ENCODE measurements around the gene UBTD1. TPM values are rescaled to one million over a fixed set of nuclear protein-coding genes. Genes with fewer than 3 reads are reported as not detected.

The UBTD1 gene
- total RNA-seq, 4 donors from 2014 or later: 13.7 to 40.0 (median 23.3) TPM

DNA sequence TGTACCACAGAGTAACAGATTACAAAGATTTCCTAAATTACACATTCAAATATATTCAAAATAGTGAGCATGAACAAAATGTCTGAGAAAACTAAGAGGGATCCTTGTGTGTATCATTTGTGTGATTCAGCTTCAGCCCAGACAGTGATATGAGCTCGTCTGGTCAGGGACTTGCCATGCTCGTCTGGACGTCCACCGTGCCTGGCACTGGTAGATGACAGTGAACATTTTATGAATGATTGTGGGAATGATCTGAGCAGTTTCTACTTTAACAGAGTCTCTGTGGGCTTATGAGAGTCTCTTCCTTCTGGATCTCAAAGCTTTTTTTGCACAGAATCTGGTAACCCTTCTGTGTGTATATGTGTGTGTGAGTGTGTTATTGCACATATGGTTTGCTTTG, 39.7 kb downstream of the UBTD1 start:
- Histone ChIP-seq H3K27me3 (no peaks in the 10 kb centered on the region), H3K36me3 (no peaks in the 10 kb centered on the region), H3K4me1 (peaks cover 29 to 36% of the 10 kb centered on the region in 2 donors), H3K27ac (no peak overlapping the region), H3K9me3 (no peaks in the 10 kb centered on the region), H3K4me3 (no peak overlapping the region)
- intact Hi-C loops (cut with DNase I; ENCODE audit: low total_unique reads): no loop called here
- in situ Hi-C loops (cut with MboI; ENCODE audit: low sequenced_read_pairs in 4 of 4): no loop called here
- TF ChIP-seq, protein P1, sequence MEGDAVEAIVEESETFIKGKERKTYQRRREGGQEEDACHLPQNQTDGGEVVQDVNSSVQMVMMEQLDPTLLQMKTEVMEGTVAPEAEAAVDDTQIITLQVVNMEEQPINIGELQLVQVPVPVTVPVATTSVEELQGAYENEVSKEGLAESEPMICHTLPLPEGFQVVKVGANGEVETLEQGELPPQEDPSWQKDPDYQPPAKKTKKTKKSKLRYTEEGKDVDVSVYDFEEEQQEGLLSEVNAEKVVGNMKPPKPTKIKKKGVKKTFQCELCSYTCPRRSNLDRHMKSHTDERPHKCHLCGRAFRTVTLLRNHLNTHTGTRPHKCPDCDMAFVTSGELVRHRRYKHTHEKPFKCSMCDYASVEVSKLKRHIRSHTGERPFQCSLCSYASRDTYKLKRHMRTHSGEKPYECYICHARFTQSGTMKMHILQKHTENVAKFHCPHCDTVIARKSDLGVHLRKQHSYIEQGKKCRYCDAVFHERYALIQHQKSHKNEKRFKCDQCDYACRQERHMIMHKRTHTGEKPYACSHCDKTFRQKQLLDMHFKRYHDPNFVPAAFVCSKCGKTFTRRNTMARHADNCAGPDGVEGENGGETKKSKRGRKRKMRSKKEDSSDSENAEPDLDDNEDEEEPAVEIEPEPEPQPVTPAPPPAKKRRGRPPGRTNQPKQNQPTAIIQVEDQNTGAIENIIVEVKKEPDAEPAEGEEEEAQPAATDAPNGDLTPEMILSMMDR (IDR thresholded peaks at IDR 0.05 in 4 of 5, conservative IDR thresholded peaks at IDR 0.05 in 1 of 5): no peak
- no peak for TF ChIP-seq POLR2A (IDR thresholded peaks at IDR 0.05)
- DNase-seq: no peak
- ATAC-seq: no peak

DNA sequence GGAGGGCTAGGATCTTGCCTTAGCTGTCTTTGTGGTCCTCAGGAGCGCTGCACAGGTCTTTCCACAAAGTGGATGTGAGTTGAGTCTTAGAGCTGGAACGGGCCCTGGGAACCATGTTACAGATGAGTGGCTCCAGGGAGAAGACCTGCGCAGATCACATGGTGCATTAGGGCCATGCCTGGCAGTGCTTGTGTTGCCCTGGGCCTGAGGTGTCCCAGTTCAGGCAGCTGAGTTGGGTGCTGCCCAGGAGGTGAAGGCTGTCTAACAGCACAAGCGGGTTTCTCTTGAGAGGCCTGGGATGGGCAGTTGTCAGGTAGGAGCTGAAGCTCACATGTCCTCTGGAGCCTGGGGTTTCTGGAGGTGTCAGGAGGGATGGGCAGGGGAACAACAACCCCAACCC, 40.1 kb downstream of the UBTD1 start:
- in situ Hi-C loops (cut with MboI; ENCODE audit: low sequenced_read_pairs in 4 of 4) (no loop called here), intact Hi-C loops (cut with DNase I; ENCODE audit: low total_unique reads) (no loop called here)
- DNase-seq (no peak), ATAC-seq (no peak)
- TF ChIP-seq POLR2A (IDR thresholded peaks at IDR 0.05): no peak
- TF ChIP-seq, protein P1 (IDR thresholded peaks at IDR 0.05 in 4 of 5, conservative IDR thresholded peaks at IDR 0.05 in 1 of 5): no peak
- Histone ChIP-seq H3K27me3 (no peaks in the 10 kb centered on the region), H3K9me3 (no peaks in the 10 kb centered on the region), H3K4me1 (peaks cover 33 to 38% of the 10 kb centered on the region in 2 donors), H3K36me3 (no peaks in the 10 kb centered on the region), H3K27ac (no peak overlapping the region), H3K4me3 (no peak overlapping the region)

DNA sequence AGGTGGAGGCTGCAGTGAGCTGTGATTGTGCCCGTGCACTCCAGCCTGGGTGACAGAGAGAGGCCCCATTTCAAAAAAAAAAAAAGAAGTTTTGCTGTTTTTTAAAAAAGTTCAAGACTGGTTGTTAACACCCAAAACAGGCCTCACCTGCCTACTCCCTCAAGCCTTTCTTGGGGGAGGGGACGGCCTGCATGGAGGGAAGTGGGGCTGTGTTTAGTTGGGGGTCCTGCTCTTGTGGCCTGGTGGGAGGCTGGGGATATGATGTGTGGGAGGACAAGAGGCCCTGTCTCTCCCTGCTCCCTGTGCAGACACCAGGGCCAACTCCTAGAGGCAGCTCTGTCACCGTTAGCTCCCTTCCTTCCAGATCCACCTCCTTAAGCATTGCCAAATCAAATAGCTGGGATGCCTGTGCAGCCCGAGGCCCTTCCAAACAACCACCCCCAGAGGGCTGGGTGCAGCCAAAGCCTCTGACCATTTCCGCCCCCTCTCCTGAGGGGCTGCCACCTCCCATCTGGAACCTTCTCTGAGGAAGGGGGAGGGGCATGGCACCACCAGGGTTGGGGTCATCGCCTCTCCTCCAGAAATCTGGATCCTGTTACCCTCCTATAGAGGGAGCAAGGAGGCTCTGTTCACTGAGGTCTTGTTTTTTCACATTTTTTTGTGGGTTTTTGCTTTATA, 40.9 kb downstream of the UBTD1 start:
- no peak for TF ChIP-seq POLR2A (IDR thresholded peaks at IDR 0.05)
- TF ChIP-seq, protein P1 (IDR thresholded peaks at IDR 0.05 in 4 of 5, conservative IDR thresholded peaks at IDR 0.05 in 1 of 5): no peak
- ATAC-seq (no peak), DNase-seq (no peak)
- Histone ChIP-seq H3K36me3 (no peaks in the 10 kb centered on the region), H3K9me3 (no peaks in the 10 kb centered on the region), H3K27ac (peak overlapping the region in 3 of 4 donors; percentile 4 to 53 (median 46)), H3K4me1 (peaks cover 34 to 36% of the 10 kb centered on the region in 2 donors), H3K4me3 (no peak overlapping the region), H3K27me3 (no peaks in the 10 kb centered on the region)
- intact Hi-C loops (cut with DNase I; ENCODE audit: low total_unique reads) (no loop called here), in situ Hi-C loops (cut with MboI; ENCODE audit: low sequenced_read_pairs in 4 of 4) (no loop called here)

DNA sequence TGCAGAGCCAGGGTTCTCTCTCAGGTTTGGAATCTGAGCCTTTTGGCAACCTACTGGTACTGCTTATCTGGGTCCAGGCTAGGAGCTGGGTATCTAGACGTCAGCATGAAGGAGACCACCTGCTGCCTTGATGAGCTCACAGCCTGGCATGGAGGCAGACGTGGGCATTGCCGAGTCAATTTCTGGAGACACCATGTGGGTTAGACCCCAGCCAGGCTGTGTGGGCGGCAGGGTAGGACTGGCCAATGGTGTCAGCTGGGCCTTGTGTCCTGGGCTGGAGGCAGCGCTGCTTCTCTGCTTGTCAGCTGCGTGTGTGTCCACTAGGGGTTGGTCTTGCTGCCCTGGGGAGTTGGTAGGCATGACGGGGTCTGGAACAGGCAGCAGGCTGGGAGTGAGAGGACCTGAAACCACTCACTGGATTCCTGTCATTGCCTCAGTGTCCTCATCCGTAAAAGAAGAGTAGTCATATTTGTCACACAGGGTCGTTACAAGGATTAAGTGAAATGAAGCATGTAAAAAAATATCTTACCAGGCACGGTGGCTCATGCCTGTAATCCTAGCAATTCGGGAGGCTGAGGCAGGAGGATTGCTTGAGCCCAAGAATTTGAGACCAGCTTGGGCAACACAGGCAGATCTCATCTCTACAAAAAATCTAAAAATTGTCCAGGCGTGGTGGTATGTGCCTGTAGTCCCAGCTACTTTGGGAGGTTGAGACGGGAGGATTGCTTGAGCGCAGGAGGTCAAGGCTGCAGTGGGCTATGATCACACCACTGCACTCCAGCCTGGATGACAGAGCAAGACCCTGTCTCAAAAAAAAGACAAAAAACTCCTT, 42.2 kb downstream of the UBTD1 start:
- intact Hi-C loops (cut with DNase I; ENCODE audit: low total_unique reads): no loop called here
- Histone ChIP-seq H3K4me1 (peaks cover 34 to 36% of the 10 kb centered on the region in 2 donors), H3K4me3 (no peak overlapping the region), H3K27ac (peak overlapping the region in 3 of 4 donors; percentile 30 to 79 (median 73)), H3K27me3 (no peaks in the 10 kb centered on the region), H3K9me3 (no peaks in the 10 kb centered on the region), H3K36me3 (no peaks in the 10 kb centered on the region)
- TF ChIP-seq POLR2A (IDR thresholded peaks at IDR 0.05): no peak
- TF ChIP-seq, protein P1 (IDR thresholded peaks at IDR 0.05 in 4 of 5, conservative IDR thresholded peaks at IDR 0.05 in 1 of 5): peak in 1 of 5 experiments; percentile 15
- ATAC-seq (no peak), DNase-seq (no peak)
- in situ Hi-C loops (cut with MboI; ENCODE audit: low sequenced_read_pairs in 4 of 4): no loop called here

Measured in gastrocnemius medialis (tissue), 4 donors.